IMR-90 (cell line): ENCODE data around the gene AKAP6. TPM values are rescaled to one million over a fixed set of nuclear protein-coding genes. Genes with fewer than 3 reads are reported as not detected.

Experiments
- ATAC-seq: fragments of 200-7000 bp; cut with Tn5 transposase; 2 replicates; pipeline ENCODE4 v1.9.1; 2020; ENCODE audit warnings: low read depth, mild to moderate bottlenecking, moderate library complexity
- BruUV-seq: library from RNA; stranded (reverse); fragments of 400-500 nt; replicated peaks from 2 replicates; lab custom pipeline; 2021; lab: Mats Ljungman, UMichigan
- CTCF ChIA-PET: fragments of 300-600 bp; formaldehyde crosslinking; extraction: SDS; loops from one replicate; lab custom pipeline; 2021; ENCODE audit warnings: antibody characterized with exemption; lab: Yijun Ruan, JAX
- POLR2A ChIA-PET: fragments of 300-600 bp; sonication (Branson Sonifier 250); formaldehyde crosslinking; loops from one replicate; lab custom pipeline; 2022; ENCODE audit warnings: antibody characterized with exemption; ENCODE audit not compliant: unreplicated experiment; lab: Charles Lee
- DNase-seq: peaks from one replicate; pipeline ENCODE4 v3.0.0; 2013
- H2AFZ ChIP-seq: replicated peaks from 2 replicates; pipeline ENCODE3; 2013; ENCODE audit warnings: low read length, mild to moderate bottlenecking; ENCODE audit not compliant: poor library complexity
- H2AK5ac ChIP-seq: 2 replicates; pipeline ENCODE4 v1.6.1; 2013; ENCODE audit warnings: low read depth, low read length, inconsistent platforms
- H2AK9ac ChIP-seq: replicated peaks from 2 replicates; pipeline ENCODE3; 2013; ENCODE audit warnings: mild to moderate bottlenecking, low read depth, low read length, moderate library complexity; ENCODE audit not compliant: poor library complexity
- H2BK120ac ChIP-seq: 2 replicates; pipeline ENCODE4 v1.6.1; 2013; ENCODE audit warnings: low read depth, low read length, inconsistent platforms
- H2BK15ac ChIP-seq: 3 replicates; pipeline ENCODE4 v1.6.1; 2013; ENCODE audit warnings: low read depth, low read length, inconsistent platforms
- H2BK20ac ChIP-seq: 2 replicates; pipeline ENCODE4 v1.6.1; 2013; ENCODE audit warnings: low read depth, mild to moderate bottlenecking, inconsistent platforms, low read length, moderate library complexity
- H2BK5ac ChIP-seq: 2 replicates; pipeline ENCODE4 v1.6.1; 2013; ENCODE audit warnings: mild to moderate bottlenecking, low read depth, low read length, inconsistent platforms; ENCODE audit not compliant: poor library complexity, severe bottlenecking
- H3K14ac ChIP-seq: replicated peaks from 2 replicates; pipeline ENCODE4 v1.6.1; 2013; ENCODE audit warnings: low read depth, low read length, inconsistent platforms
- H3K18ac ChIP-seq: 2 replicates; pipeline ENCODE4 v1.6.1; 2013; ENCODE audit warnings: low read depth, low read length, control low read depth
- H3K23ac ChIP-seq: 2 replicates; pipeline ENCODE4 v1.6.1; 2013; ENCODE audit warnings: low read depth, low read length, inconsistent platforms
- H3K27ac ChIP-seq: 2 replicates; pipeline ENCODE4 v1.5.1; 2013; ENCODE audit warnings: mild to moderate bottlenecking, control low read depth, low read length; ENCODE audit not compliant: insufficient read depth
- H3K27me3 ChIP-seq: 2 replicates; pipeline ENCODE4 v1.6.1; 2013; ENCODE audit warnings: low read length; ENCODE audit not compliant: control insufficient read depth, insufficient read depth
- H3K36me3 ChIP-seq: 2 replicates; pipeline ENCODE4 v1.6.1; 2013; ENCODE audit warnings: low read length, mixed read lengths; ENCODE audit not compliant: control insufficient read depth, insufficient read depth
- H3K4ac ChIP-seq: 2 replicates; pipeline ENCODE4 v1.6.1; 2013; ENCODE audit warnings: low read depth, low read length, inconsistent platforms
- H3K4me1 ChIP-seq: 2 replicates; pipeline ENCODE4 v1.6.1; 2013; ENCODE audit warnings: low read length, mixed read lengths; ENCODE audit not compliant: control insufficient read depth, insufficient read depth
- H3K4me2 ChIP-seq: 2 replicates; pipeline ENCODE4 v1.6.1; 2013; ENCODE audit warnings: low read depth, mild to moderate bottlenecking, control low read depth, low read length, moderate library complexity
- H3K4me3 ChIP-seq: 2 replicates; pipeline ENCODE4 v1.5.1; 2013; ENCODE audit warnings: low read depth, mild to moderate bottlenecking, control low read depth, low read length, moderate library complexity; ENCODE audit not compliant: insufficient read depth
- H3K56ac ChIP-seq: 2 replicates; pipeline ENCODE4 v1.6.1; 2013; ENCODE audit warnings: low read length, inconsistent platforms; ENCODE audit not compliant: insufficient read depth; ENCODE audit errors: extremely low read depth
- H3K79me1 ChIP-seq, 2 experiments: 2 replicates each; pipeline ENCODE4 v1.6.1; 2013; ENCODE audit warnings: low read length in 2 of 2, inconsistent platforms in 1 of 2, low read depth in 1 of 2
- H3K9ac ChIP-seq: 2 replicates; pipeline ENCODE4 v1.6.1; 2013; ENCODE audit warnings: low read depth, low read length, control low read depth
- H3K9me1 ChIP-seq: 2 replicates; pipeline ENCODE4 v1.6.1; 2013; ENCODE audit warnings: low read length, inconsistent platforms; ENCODE audit not compliant: insufficient read depth
- H3K9me3 ChIP-seq: 2 replicates; pipeline ENCODE4 v1.6.1; 2013; ENCODE audit warnings: low read length; ENCODE audit not compliant: control insufficient read depth, insufficient read depth
- H4K20me1 ChIP-seq: 2 replicates; pipeline ENCODE4 v1.6.1; 2013; ENCODE audit warnings: low read length, inconsistent platforms; ENCODE audit not compliant: insufficient read depth
- H4K5ac ChIP-seq: 2 replicates; pipeline ENCODE4 v1.6.1; 2013; ENCODE audit warnings: mild to moderate bottlenecking, low read depth, low read length, control low read depth
- H4K8ac ChIP-seq, 2 experiments: 2 replicates each; pipeline ENCODE4 v1.6.1; 2013; ENCODE audit warnings: low read depth in 2 of 2, low read length in 2 of 2, control low read depth in 1 of 2, inconsistent platforms in 1 of 2
- H4K91ac ChIP-seq: 2 replicates; pipeline ENCODE4 v1.6.1; 2013; ENCODE audit warnings: low read depth, low read length, inconsistent platforms; ENCODE audit not compliant: insufficient read depth
- BHLHE40 ChIP-seq: fragments of 150-350 bp; IDR thresholded peaks from 2 replicates; pipeline ENCODE4 v1.6.1; 2016; ENCODE audit warnings: mild to moderate bottlenecking, low read depth, low read length
- CEBPB ChIP-seq: IDR thresholded peaks from 2 replicates; pipeline ENCODE4 v1.6.1; 2012; ENCODE audit warnings: low read depth, low read length, improper control_type of control experiment
- CHD1 ChIP-seq: IDR thresholded peaks from 2 replicates; pipeline ENCODE4 v1.6.1; 2012; ENCODE audit warnings: low read depth, low read length, improper control_type of control experiment
- ELK1 ChIP-seq: fragments of 150-350 bp; IDR thresholded peaks from 2 replicates; pipeline ENCODE4 v1.6.1; 2016; ENCODE audit warnings: low read depth, mild to moderate bottlenecking, low read length, moderate library complexity, borderline replicate concordance
- MAFK ChIP-seq: IDR thresholded peaks from 2 replicates; pipeline ENCODE4 v1.6.1; 2012; ENCODE audit warnings: low read depth, low read length, improper control_type of control experiment
- MAZ ChIP-seq: IDR thresholded peaks from 2 replicates; pipeline ENCODE4 v1.6.1; 2012; ENCODE audit warnings: low read depth, mild to moderate bottlenecking, low read length, improper control_type of control experiment, moderate library complexity, borderline replicate concordance
- MXI1 ChIP-seq: IDR thresholded peaks from 2 replicates; pipeline ENCODE4 v1.6.1; 2012; ENCODE audit warnings: low read depth, mild to moderate bottlenecking, low read length, moderate library complexity, borderline replicate concordance
- NFE2L2 ChIP-seq: fragments of 150-350 bp; IDR thresholded peaks from 2 replicates; pipeline ENCODE4 v1.6.1; 2016; ENCODE audit warnings: low read depth, mild to moderate bottlenecking, low read length
- POLR2A ChIP-seq: IDR thresholded peaks from 2 replicates; pipeline ENCODE4 v1.6.1; 2012; ENCODE audit warnings: mild to moderate bottlenecking, low read depth, low read length
- RAD21 ChIP-seq: IDR thresholded peaks from 2 replicates; pipeline ENCODE4 v1.6.1; 2012; ENCODE audit warnings: low read length, improper control_type of control experiment
- RFX5 ChIP-seq: IDR thresholded peaks from 2 replicates; pipeline ENCODE4 v1.8.0; 2012; ENCODE audit warnings: low read depth, mild to moderate bottlenecking, low read length, moderate library complexity
- USF2 ChIP-seq: fragments of 150-350 bp; IDR thresholded peaks from 2 replicates; pipeline ENCODE4 v1.6.1; 2017; ENCODE audit warnings: mild to moderate bottlenecking, antibody characterized with exemption, low read length, low read depth
- dilution Hi-C: fragments of 300-500 bp; cut with HindIII; formaldehyde crosslinking; loops from one replicate; pipeline ENCODE4 v1.14.3; 2018; ENCODE audit warnings: low sequenced_read_pairs; ENCODE audit not compliant: unreplicated experiment
- in situ Hi-C: fragments of 300-500 bp; cut with MboI; formaldehyde crosslinking; loops from 3 replicates; pipeline ENCODE4 v1.14.3; 2019; ENCODE audit warnings: low sequenced_read_pairs, inconsistent platforms, mixed read lengths
- intact Hi-C: fragments of 100-400 bp; cut with micrococcal nuclease; formaldehyde crosslinking; loops from 2 replicates; pipeline ENCODE4 v1.10.0; 2022
- polyA plus RNA-seq, 3 experiments: library from polyadenylated mRNA; depleted of rRNA; stranded (reverse); fragments of >200 nt; gene quantifications; 2 replicates each; pipeline ENCODE4 v1.2.3, GENCODE V29; 2012; ENCODE audit warnings: low replicate concordance in 1 of 3
- total RNA-seq: library from RNA; depleted of rRNA; stranded (reverse); fragments of >200 nt; gene quantifications from 2 replicates; pipeline ENCODE4 v1.2.3, GENCODE V29; 2012
- TF ChIP-seq, protein P1 (sequence below): conservative IDR thresholded peaks from 2 replicates; pipeline ENCODE4 v1.5.1; 2012; ENCODE audit warnings: mild to moderate bottlenecking, low read depth, low read length, improper control_type of control experiment

Gene AKAP6
- total and polyA plus RNA-seq, 2 of the 4 experiments (the other 2 are of a cell fraction): 0.22 to 1.6 TPM

- Histone ChIP-seq H2BK15ac (no peak overlapping the region), H3K23ac (no peak overlapping the region), H3K79me1 (no peaks in the 10 kb centered on the region), H3K18ac (no peak overlapping the region), H4K8ac (no peak overlapping the region), H3K36me3 (no peaks in the 10 kb centered on the region), H3K9me1 (no peaks in the 10 kb centered on the region), H4K91ac (no peak overlapping the region), H3K14ac (no peak overlapping the region), H3K9me3 (no peaks in the 10 kb centered on the region), H2AK9ac (no peak overlapping the region), H3K27me3 (peaks cover 12% of the 10 kb centered on the region; the same call in 1 of the 2 replicates), H3K4ac (no peak overlapping the region), H3K4me2 (no peak overlapping the region), H2BK20ac (no peak overlapping the region), H4K20me1 (no peaks in the 10 kb centered on the region), H4K5ac (no peak overlapping the region), H3K4me3 (no peak overlapping the region), H2BK120ac (no peak overlapping the region), H3K4me1 (no peaks in the 10 kb centered on the region), H3K56ac (no peak overlapping the region), H2BK5ac (no peak overlapping the region), H3K9ac (no peak overlapping the region), H3K27ac (no peak overlapping the region), H2AFZ (no peak overlapping the region), H2AK5ac (no peak overlapping the region)
- ChIA-PET POLR2A (no interaction called here), CTCF (interaction anchor here (0.6 to 1.2 kb wide), 3 partner anchors 14 to 150 kb away, joined by 3 to 4 read pairs (median 3); no protein-coding TSS in a partner anchor)
- intact Hi-C loops: no loop called here
- in situ Hi-C loops: no loop called here
- dilution Hi-C loops: no loop called here
- ATAC-seq (no peak), DNase-seq (no peak)
- no peak for TF ChIP-seq RFX5
- no peak for TF ChIP-seq CEBPB
- no peak for TF ChIP-seq MAFK
- no peak for TF ChIP-seq MXI1
- no peak for TF ChIP-seq POLR2A
- TF ChIP-seq BHLHE40: no peak
- no peak for TF ChIP-seq USF2
- TF ChIP-seq NFE2L2: no peak
- TF ChIP-seq MAZ: no peak
- no peak for TF ChIP-seq ELK1
- no peak for TF ChIP-seq CHD1
- TF ChIP-seq, protein P1, sequence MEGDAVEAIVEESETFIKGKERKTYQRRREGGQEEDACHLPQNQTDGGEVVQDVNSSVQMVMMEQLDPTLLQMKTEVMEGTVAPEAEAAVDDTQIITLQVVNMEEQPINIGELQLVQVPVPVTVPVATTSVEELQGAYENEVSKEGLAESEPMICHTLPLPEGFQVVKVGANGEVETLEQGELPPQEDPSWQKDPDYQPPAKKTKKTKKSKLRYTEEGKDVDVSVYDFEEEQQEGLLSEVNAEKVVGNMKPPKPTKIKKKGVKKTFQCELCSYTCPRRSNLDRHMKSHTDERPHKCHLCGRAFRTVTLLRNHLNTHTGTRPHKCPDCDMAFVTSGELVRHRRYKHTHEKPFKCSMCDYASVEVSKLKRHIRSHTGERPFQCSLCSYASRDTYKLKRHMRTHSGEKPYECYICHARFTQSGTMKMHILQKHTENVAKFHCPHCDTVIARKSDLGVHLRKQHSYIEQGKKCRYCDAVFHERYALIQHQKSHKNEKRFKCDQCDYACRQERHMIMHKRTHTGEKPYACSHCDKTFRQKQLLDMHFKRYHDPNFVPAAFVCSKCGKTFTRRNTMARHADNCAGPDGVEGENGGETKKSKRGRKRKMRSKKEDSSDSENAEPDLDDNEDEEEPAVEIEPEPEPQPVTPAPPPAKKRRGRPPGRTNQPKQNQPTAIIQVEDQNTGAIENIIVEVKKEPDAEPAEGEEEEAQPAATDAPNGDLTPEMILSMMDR: no peak
- no peak for TF ChIP-seq RAD21
- no TSS peak for BruUV-seq
These were observed 9.6 kb upstream of the AKAP6 start for GRCh38 chr14:32319368-32320049.
